A549 (cell line): ENCODE data around the gene DCK. TPM values are rescaled to one million over a fixed set of nuclear protein-coding genes. Genes with fewer than 3 reads are reported as not detected.

Experiments used
- ATAC-seq, 2 experiments: fragments of 200-7000 bp in 1 of 2; fragments of >200 bp in 1 of 2; cut with Nextera tagmentation in 1 of 2; cut with Tn5 transposase in 1 of 2; 3 replicates each; pipeline versions ENCODE4 v1.8.0 to v1.9.1; 2018 to 2020; ENCODE audit warnings: mild to moderate bottlenecking in 1 of 2, moderate library complexity in 1 of 2
- CTCF ChIA-PET: fragments of 300-600 bp; sonication (Branson Sonifier 250); formaldehyde crosslinking; extraction: SDS; loops from one replicate; lab custom pipeline; 2021; ENCODE audit warnings: antibody characterized with exemption, inconsistent platforms; lab: Yijun Ruan, JAX
- POLR2A ChIA-PET: fragments of 350-600 bp; formaldehyde crosslinking; extraction: SDS; loops from one replicate; lab custom pipeline; 2021; ENCODE audit warnings: antibody characterized with exemption, inconsistent platforms; lab: Yijun Ruan, JAX
- DNase-seq, 2 experiments: peaks; one replicate each; pipeline versions ENCODE4 v3.0.0 to v3.0.0-alpha.2; 2011 to 2016; ENCODE audit warnings: low read depth in 1 of 2, low spot score in 1 of 2
- FAIRE-seq: peaks from 2 replicates; lab custom pipeline; 2011; peaks lifted over from hg19 to GRCh38; lab: Jason Lieb, UNC
- H3K27ac ChIP-seq, 2 experiments: fragments of >200 bp; sonication (Bioruptor Twin); formaldehyde crosslinking; 3 replicates each; pipeline ENCODE4 v1.5.1; 2016 to 2017
- H3K4me1 ChIP-seq: fragments of >200 bp; sonication (Bioruptor Twin); formaldehyde crosslinking; 3 replicates; pipeline ENCODE4 v1.6.1; 2016
- H3K4me2 ChIP-seq: fragments of >200 bp; sonication (Bioruptor Twin); formaldehyde crosslinking; 3 replicates; pipeline ENCODE4 v1.6.1; 2016
- H3K4me3 ChIP-seq: fragments of >200 bp; sonication (Bioruptor Twin); formaldehyde crosslinking; 3 replicates; pipeline ENCODE4 v1.5.1; 2016
- H3K9me3 ChIP-seq: fragments of >200 bp; sonication (Bioruptor Twin); formaldehyde crosslinking; 3 replicates; pipeline ENCODE4 v1.6.1; 2016
- CHD2 ChIP-seq: fragments of 150-350 bp; IDR thresholded peaks from 2 replicates; pipeline ENCODE4 v1.6.1; 2014; ENCODE audit warnings: low read length; ENCODE audit not compliant: partially characterized antibody
- CHD4 ChIP-seq: fragments of 200-600 bp; sonication (generic); IDR thresholded peaks from 2 replicates; pipeline ENCODE4 v1.6.1; 2016; ENCODE audit warnings: antibody characterized with exemption, mild to moderate bottlenecking, borderline replicate concordance
- EHMT2 ChIP-seq: fragments of 200-600 bp; sonication (generic); IDR thresholded peaks from 2 replicates; pipeline ENCODE4 v1.6.1; 2016; ENCODE audit warnings: antibody characterized with exemption, low read depth, mild to moderate bottlenecking, moderate library complexity
- ELK1 ChIP-seq: fragments of 150-350 bp; IDR thresholded peaks from 2 replicates; pipeline ENCODE4 v1.6.1; 2014; ENCODE audit warnings: low read depth, mild to moderate bottlenecking, low read length
- EP300 ChIP-seq, 2 experiments: fragments of >200 bp; sonication (Bioruptor Twin); formaldehyde crosslinking; IDR thresholded peaks; 2 replicates in 1 of 2; 3 replicates in 1 of 2; pipeline ENCODE4 v1.6.1; 2016 to 2017
- FOSL2 ChIP-seq, 2 experiments: fragments of 450-650 bp in 1 of 2; fragments of >200 bp in 1 of 2; sonication (Bioruptor Twin) in 1 of 2; formaldehyde crosslinking; IDR thresholded peaks; 2 replicates each; pipeline versions ENCODE4 v1.5.0 to v1.6.1; 2016 to 2020; ENCODE audit warnings: mild to moderate bottlenecking in 1 of 2, moderate library complexity in 1 of 2
- HOXB13 ChIP-seq: fragments of 250-450 bp; sonication (Bioruptor Pico); IDR thresholded peaks from 2 replicates; pipeline ENCODE4 v1.5.0; 2020; ENCODE audit warnings: low read depth, mild to moderate bottlenecking, moderate library complexity
- HOXB5 ChIP-seq: fragments of 250-450 bp; sonication (Bioruptor Pico); IDR thresholded peaks from 2 replicates; pipeline ENCODE4 v1.5.0; 2020; ENCODE audit warnings: mild to moderate bottlenecking, moderate library complexity
- JUN ChIP-seq, 2 experiments: fragments of >200 bp; sonication (Bioruptor Twin); formaldehyde crosslinking; IDR thresholded peaks; 2 replicates in 1 of 2; 3 replicates in 1 of 2; pipeline ENCODE4 v1.6.1; 2016 to 2017
- JUNB ChIP-seq: fragments of >200 bp; sonication (Bioruptor Twin); formaldehyde crosslinking; IDR thresholded peaks from 2 replicates; pipeline ENCODE4 v1.6.1; 2016
- KDM1A ChIP-seq: fragments of 200-600 bp; sonication (generic); IDR thresholded peaks from 2 replicates; pipeline ENCODE4 v1.6.1; 2016; ENCODE audit warnings: low read depth, mild to moderate bottlenecking
- MAFK ChIP-seq: fragments of 450-650 bp; IDR thresholded peaks from 2 replicates; pipeline ENCODE4 v1.6.1; 2014; ENCODE audit not compliant: partially characterized antibody
- NFE2L2 ChIP-seq: fragments of 150-350 bp; conservative IDR thresholded peaks from 2 replicates; pipeline ENCODE4 v1.6.1; 2014; ENCODE audit warnings: low read length
- NR3C1 ChIP-seq: fragments of >200 bp; sonication (Bioruptor Twin); formaldehyde crosslinking; IDR thresholded peaks from 3 replicates; pipeline ENCODE4 v1.6.1; 2017
- PHF8 ChIP-seq: fragments of 200-600 bp; sonication (generic); IDR thresholded peaks from 2 replicates; pipeline ENCODE4 v1.6.1; 2016; ENCODE audit warnings: low read depth, mild to moderate bottlenecking, antibody characterized with exemption, moderate library complexity, borderline replicate concordance
- RARB ChIP-seq: fragments of 250-450 bp; sonication (Bioruptor Pico); IDR thresholded peaks from 2 replicates; pipeline ENCODE4 v1.8.0; 2021; ENCODE audit warnings: mild to moderate bottlenecking, moderate library complexity
- RCOR1 ChIP-seq: fragments of 150-350 bp; IDR thresholded peaks from 2 replicates; pipeline ENCODE4 v1.6.1; 2014; ENCODE audit warnings: antibody characterized with exemption, low read length, low read depth
- REST ChIP-seq: fragments of 200-600 bp; sonication (generic); IDR thresholded peaks from 2 replicates; pipeline ENCODE4 v1.6.1; 2016; ENCODE audit warnings: antibody characterized with exemption, mild to moderate bottlenecking, moderate library complexity
- TFCP2L1 ChIP-seq: fragments of 250-450 bp; sonication (Bioruptor Pico); IDR thresholded peaks from 2 replicates; pipeline ENCODE4 v1.5.0; 2021; ENCODE audit warnings: mild to moderate bottlenecking
- ZFP36 ChIP-seq: fragments of 450-650 bp; IDR thresholded peaks from 2 replicates; pipeline ENCODE4 v1.6.1; 2014; ENCODE audit warnings: borderline replicate concordance; ENCODE audit not compliant: partially characterized antibody
- WGBS: methylation state at CpG from one replicate; pipeline ENCODE4 v1.1.6; 2017; ENCODE audit errors: missing lambda C conversion rate; 5-methylcytosine and 5-hydroxymethylcytosine counted together
- polyA plus RNA-seq, 4 experiments: library from polyadenylated mRNA; depleted of rRNA in 3 of 4; stranded (reverse); fragments of >200 nt; fragmentation: RNase III in 1 of 4; extraction: RNeasy Plus Mini Kit Qiagen cat#74134 plus additional on column Dnase treatment in 1 of 4; gene quantifications; 2 replicates in 3 of 4; 3 replicates in 1 of 4; pipeline ENCODE4 v1.2.3, GENCODE V29; 2011 to 2017
- TF ChIP-seq, protein P1 (sequence below): IDR thresholded peaks from 2 replicates; pipeline ENCODE4 v1.6.1; 2012; ENCODE audit warnings: low read depth, borderline replicate concordance
- TF ChIP-seq, protein P2 (sequence below): fragments of >200 bp; sonication (Bioruptor Twin); formaldehyde crosslinking; IDR thresholded peaks from 3 replicates; pipeline ENCODE4 v1.5.1; 2016
- TF ChIP-seq, protein P3 (sequence below): fragments of >200 bp; sonication (Bioruptor Twin); formaldehyde crosslinking; IDR thresholded peaks from 3 replicates; pipeline ENCODE4 v1.6.1; 2016

Gene DCK
- polyA plus RNA-seq, 2 of the 4 experiments (the other 2 are of a cell fraction) = 20.0 to 20.6 TPM

GRCh38 chr4:70996018-70996360, 2.5 kb downstream of the DCK start:
- ChIA-PET CTCF (interaction anchor here (0.7 kb wide), 1 partner anchor 14 kb away, joined by 3 read pairs; no protein-coding TSS in a partner anchor), POLR2A (no interaction called here)
- no peak for DNase-seq
- H3K27ac ChIP-seq = no peak overlapping the region
- H3K9me3 ChIP-seq = peaks cover 5% of the 10 kb centered on the region; the same call in 2 of the 3 replicates
- no peak overlapping the region; the same call in 2 of the 3 replicates for H3K4me2 ChIP-seq
- no peak overlapping the region for H3K4me3 ChIP-seq
- H3K4me1 ChIP-seq = no peaks in the 10 kb centered on the region
- no peak for FAIRE-seq
- 96% methylated on average over 4 of the region's 4 CpGs for WGBS
- TF ChIP-seq, protein P1, sequence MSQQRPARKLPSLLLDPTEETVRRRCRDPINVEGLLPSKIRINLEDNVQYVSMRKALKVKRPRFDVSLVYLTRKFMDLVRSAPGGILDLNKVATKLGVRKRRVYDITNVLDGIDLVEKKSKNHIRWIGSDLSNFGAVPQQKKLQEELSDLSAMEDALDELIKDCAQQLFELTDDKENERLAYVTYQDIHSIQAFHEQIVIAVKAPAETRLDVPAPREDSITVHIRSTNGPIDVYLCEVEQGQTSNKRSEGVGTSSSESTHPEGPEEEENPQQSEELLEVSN = no peak
- TF ChIP-seq HOXB13 (CRISPR knock-in tag) (no peak), FOSL2 (IDR thresholded peaks at IDR 0.05) (no peak), FOSL2 (CRISPR knock-in tag; IDR thresholded peaks at IDR 0.05) (no peak), NFE2L2 (no peak), EP300 (IDR thresholded peaks at IDR 0.05) (no peak), MAFK (no peak), KDM1A (no peak), RARB (CRISPR knock-in tag) (no peak)
- TF ChIP-seq, protein P2, sequence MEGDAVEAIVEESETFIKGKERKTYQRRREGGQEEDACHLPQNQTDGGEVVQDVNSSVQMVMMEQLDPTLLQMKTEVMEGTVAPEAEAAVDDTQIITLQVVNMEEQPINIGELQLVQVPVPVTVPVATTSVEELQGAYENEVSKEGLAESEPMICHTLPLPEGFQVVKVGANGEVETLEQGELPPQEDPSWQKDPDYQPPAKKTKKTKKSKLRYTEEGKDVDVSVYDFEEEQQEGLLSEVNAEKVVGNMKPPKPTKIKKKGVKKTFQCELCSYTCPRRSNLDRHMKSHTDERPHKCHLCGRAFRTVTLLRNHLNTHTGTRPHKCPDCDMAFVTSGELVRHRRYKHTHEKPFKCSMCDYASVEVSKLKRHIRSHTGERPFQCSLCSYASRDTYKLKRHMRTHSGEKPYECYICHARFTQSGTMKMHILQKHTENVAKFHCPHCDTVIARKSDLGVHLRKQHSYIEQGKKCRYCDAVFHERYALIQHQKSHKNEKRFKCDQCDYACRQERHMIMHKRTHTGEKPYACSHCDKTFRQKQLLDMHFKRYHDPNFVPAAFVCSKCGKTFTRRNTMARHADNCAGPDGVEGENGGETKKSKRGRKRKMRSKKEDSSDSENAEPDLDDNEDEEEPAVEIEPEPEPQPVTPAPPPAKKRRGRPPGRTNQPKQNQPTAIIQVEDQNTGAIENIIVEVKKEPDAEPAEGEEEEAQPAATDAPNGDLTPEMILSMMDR = no peak
- no peak for ATAC-seq

- POLR2A ChIA-PET = no interaction called here
- no peak for FAIRE-seq
- no peak for DNase-seq
- H3K4me2 ChIP-seq = peak overlapping the region; percentile 20; the same call in 1 of the 3 replicates
- WGBS = 50% methylated on average over 1 of the region's 1 CpG
- H3K4me1 ChIP-seq = no peaks in the 10 kb centered on the region
- no peak for ATAC-seq
- TF ChIP-seq JUNB (no peak), ELK1 (no peak), JUN (IDR thresholded peaks at IDR 0.05) (no peak), NFE2L2 (no peak), RCOR1 (no peak)
- TF ChIP-seq, protein P3, sequence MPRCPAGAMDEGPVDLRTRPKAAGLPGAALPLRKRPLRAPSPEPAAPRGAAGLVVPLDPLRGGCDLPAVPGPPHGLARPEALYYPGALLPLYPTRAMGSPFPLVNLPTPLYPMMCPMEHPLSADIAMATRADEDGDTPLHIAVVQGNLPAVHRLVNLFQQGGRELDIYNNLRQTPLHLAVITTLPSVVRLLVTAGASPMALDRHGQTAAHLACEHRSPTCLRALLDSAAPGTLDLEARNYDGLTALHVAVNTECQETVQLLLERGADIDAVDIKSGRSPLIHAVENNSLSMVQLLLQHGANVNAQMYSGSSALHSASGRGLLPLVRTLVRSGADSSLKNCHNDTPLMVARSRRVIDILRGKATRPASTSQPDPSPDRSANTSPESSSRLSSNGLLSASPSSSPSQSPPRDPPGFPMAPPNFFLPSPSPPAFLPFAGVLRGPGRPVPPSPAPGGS = no peak
- H3K4me3 ChIP-seq = no peak overlapping the region
- H3K27ac ChIP-seq = no peak overlapping the region
- H3K9me3 ChIP-seq = peaks cover 5% of the 10 kb centered on the region; the same call in 2 of the 3 replicates
- CTCF ChIA-PET = no interaction called here
Measured at GRCh38 chr4:70997036-70997435, 3.6 kb downstream of the DCK start.

- 77% methylated on average over 2 of the region's 2 CpGs for WGBS
- no peak for FAIRE-seq
- ChIA-PET POLR2A (no interaction called here), CTCF (no interaction called here)
- no peak overlapping the region for H3K4me2 ChIP-seq
- H3K4me1 ChIP-seq = no peaks in the 10 kb centered on the region
- no peak overlapping the region for H3K4me3 ChIP-seq
- no peak overlapping the region for H3K27ac ChIP-seq
- ATAC-seq = no peak
- H3K9me3 ChIP-seq = peaks cover 5% of the 10 kb centered on the region; the same call in 2 of the 3 replicates
- no peak for DNase-seq
- TF ChIP-seq ZFP36 (no peak), TFCP2L1 (CRISPR knock-in tag) (no peak), EHMT2 (no peak), PHF8 (no peak), REST (no peak), CHD2 (no peak), HOXB5 (CRISPR knock-in tag) (no peak), RARB (CRISPR knock-in tag) (no peak), NR3C1 (no peak), CHD4 (no peak)
- TF ChIP-seq, protein P2 = no peak
Measured at GRCh38 chr4:70997546-70997945, 4.1 kb downstream of the DCK start.
